Body of pancreas (tissue), 4 donors: Measurements from ENCODE around the gene CCDC93.

Experiments used
- POLR2A ChIP-seq, 3 donors: fragments of 450-650 bp; IDR thresholded peaks; one replicate each; pipeline ENCODE4 v1.6.1; 2016; ENCODE audit warnings: antibody characterized with exemption in 3 of 3, mild to moderate bottlenecking in 2 of 3
- TF ChIP-seq, protein P1 (sequence below), 7 experiments: fragments of 450-650 bp in 4 of 7; fragments of 200-600 bp in 3 of 7; sonication (generic) in 3 of 7; IDR thresholded peaks; one replicate each; pipeline ENCODE4 v1.5.1; 2016 to 2019; ENCODE audit warnings: antibody characterized with exemption in 7 of 7

DNA sequence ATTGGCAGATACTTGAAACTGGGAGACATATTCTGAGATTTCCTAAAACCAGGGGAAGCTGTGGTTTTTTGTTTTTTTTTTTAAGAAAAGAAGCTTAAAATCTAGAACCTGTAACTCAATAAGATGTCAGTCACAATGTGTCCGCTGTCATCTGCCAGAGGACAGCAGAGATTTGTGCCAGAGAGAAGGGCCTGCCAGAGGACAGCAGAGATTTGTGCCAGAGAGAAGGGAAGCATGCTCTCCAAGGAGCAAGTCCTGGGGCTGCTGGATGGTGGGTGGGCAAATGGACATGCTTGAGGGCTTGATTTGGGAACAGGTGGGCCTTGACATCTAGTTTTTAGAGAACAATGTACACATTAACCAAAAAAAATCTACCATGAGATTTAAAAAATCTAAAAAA lies 77.9 kb downstream of the CCDC93 start:
- TF ChIP-seq, protein P1, sequence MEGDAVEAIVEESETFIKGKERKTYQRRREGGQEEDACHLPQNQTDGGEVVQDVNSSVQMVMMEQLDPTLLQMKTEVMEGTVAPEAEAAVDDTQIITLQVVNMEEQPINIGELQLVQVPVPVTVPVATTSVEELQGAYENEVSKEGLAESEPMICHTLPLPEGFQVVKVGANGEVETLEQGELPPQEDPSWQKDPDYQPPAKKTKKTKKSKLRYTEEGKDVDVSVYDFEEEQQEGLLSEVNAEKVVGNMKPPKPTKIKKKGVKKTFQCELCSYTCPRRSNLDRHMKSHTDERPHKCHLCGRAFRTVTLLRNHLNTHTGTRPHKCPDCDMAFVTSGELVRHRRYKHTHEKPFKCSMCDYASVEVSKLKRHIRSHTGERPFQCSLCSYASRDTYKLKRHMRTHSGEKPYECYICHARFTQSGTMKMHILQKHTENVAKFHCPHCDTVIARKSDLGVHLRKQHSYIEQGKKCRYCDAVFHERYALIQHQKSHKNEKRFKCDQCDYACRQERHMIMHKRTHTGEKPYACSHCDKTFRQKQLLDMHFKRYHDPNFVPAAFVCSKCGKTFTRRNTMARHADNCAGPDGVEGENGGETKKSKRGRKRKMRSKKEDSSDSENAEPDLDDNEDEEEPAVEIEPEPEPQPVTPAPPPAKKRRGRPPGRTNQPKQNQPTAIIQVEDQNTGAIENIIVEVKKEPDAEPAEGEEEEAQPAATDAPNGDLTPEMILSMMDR (IDR thresholded peaks at IDR 0.05), result no peak
- TF ChIP-seq POLR2A (IDR thresholded peaks at IDR 0.05), result no peak
